ENCODE results near the gene TMEM43.

Gene TMEM43

GRCh38 chr3:14152963-14153355, 28.1 kb downstream of the TMEM43 start (continued):
- TF ChIP-seq ZNF600 (tag by site-specific recombination; IDR thresholded peaks at IDR 0.05) (no peak), ZFP69B (tag by site-specific recombination; IDR thresholded peaks at IDR 0.05) (no peak), ZNF155 (tag by site-specific recombination; IDR thresholded peaks at IDR 0.05) (no peak), PRDM1 (tag by site-specific recombination; IDR thresholded peaks at IDR 0.05) (no peak), YY2 (tag by site-specific recombination; IDR thresholded peaks at IDR 0.05) (no peak), ZNF10 (tag by site-specific recombination; IDR thresholded peaks at IDR 0.05) (no peak)

GRCh38 chr3:14153663-14154062, 28.8 kb downstream of the TMEM43 start:
- Histone ChIP-seq H3K4me3 (ENCODE audit: low read depth, low read length) (no peak overlapping the region), H3K9me3 (ENCODE audit: control insufficient read depth, insufficient read depth, low read depth, low read length) (no peaks in the 10 kb centered on the region), H3K36me3 (ENCODE audit: control insufficient read depth in 2 of 2, insufficient read depth in 1 of 2, low read length in 2 of 2) (peaks cover 9 to 85% of the 10 kb centered on the region in 2 experiments), H3K27ac (ENCODE audit: extremely low read depth, low read depth, low read length) (no peak overlapping the region), H3K4me1 (ENCODE audit: control insufficient read depth, insufficient read depth, low read length) (no peaks in the 10 kb centered on the region)
- POLR2A ChIA-PET: interaction anchor here (1.4 kb wide), 1 partner anchor 9 kb away, joined by 3 read pairs; no protein-coding TSS in a partner anchor
- CTCF ChIA-PET: interaction anchor here (1.2 kb wide), 1 partner anchor 8 kb away, joined by 5 read pairs; no protein-coding TSS in a partner anchor
- TF ChIP-seq, protein P1, sequence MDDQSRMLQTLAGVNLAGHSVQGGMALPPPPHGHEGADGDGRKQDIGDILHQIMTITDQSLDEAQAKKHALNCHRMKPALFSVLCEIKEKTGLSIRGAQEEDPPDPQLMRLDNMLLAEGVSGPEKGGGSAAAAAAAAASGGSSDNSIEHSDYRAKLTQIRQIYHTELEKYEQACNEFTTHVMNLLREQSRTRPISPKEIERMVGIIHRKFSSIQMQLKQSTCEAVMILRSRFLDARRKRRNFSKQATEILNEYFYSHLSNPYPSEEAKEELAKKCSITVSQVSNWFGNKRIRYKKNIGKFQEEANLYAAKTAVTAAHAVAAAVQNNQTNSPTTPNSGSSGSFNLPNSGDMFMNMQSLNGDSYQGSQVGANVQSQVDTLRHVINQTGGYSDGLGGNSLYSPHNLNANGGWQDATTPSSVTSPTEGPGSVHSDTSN (CRISPR knock-in tag; IDR thresholded peaks at IDR 0.05): no peak
- TF ChIP-seq, protein P2, sequence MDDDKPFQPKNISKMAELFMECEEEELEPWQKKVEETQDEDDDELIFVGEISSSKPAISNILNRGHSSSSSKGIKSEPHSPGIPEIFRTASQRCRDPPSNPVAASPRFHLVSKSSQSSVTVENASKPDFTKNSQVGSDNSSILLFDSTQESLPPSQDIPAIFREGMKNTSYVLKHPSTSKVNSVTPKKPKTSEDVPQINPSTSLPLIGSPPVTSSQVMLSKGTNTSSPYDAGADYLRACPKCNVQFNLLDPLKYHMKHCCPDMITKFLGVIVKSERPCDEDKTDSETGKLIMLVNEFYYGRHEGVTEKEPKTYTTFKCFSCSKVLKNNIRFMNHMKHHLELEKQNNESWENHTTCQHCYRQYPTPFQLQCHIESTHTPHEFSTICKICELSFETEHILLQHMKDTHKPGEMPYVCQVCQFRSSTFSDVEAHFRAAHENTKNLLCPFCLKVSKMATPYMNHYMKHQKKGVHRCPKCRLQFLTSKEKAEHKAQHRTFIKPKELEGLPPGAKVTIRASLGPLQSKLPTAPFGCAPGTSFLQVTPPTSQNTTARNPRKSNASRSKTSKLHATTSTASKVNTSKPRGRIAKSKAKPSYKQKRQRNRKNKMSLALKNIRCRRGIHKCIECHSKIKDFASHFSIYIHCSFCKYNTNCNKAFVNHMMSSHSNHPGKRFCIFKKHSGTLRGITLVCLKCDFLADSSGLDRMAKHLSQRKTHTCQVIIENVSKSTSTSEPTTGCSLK (tag by site-specific recombination; IDR thresholded peaks at IDR 0.05): no peak
- TF ChIP-seq ZNF548 (tag by site-specific recombination; IDR thresholded peaks at IDR 0.05) (no peak), YY2 (tag by site-specific recombination; IDR thresholded peaks at IDR 0.05) (no peak), BCL11B (tag by site-specific recombination; IDR thresholded peaks at IDR 0.05; ENCODE audit: low read depth) (no peak), ZNF404 (tag by site-specific recombination; IDR thresholded peaks at IDR 0.05) (no peak), ZNF701 (tag by site-specific recombination; IDR thresholded peaks at IDR 0.05) (no peak), ZNF211 (tag by site-specific recombination; IDR thresholded peaks at IDR 0.05; ENCODE audit: low read depth) (no peak), ZNF223 (tag by site-specific recombination; IDR thresholded peaks at IDR 0.05) (no peak), ZNF433 (tag by site-specific recombination; IDR thresholded peaks at IDR 0.05; ENCODE audit: low read depth) (no peak), ZFP37 (tag by site-specific recombination; IDR thresholded peaks at IDR 0.05) (no peak), ZNF133 (tag by site-specific recombination; IDR thresholded peaks at IDR 0.05) (no peak), ZNF423 (tag by site-specific recombination; IDR thresholded peaks at IDR 0.05) (no peak), ZNF558 (tag by site-specific recombination; IDR thresholded peaks at IDR 0.05) (no peak)
- TF ChIP-seq, protein P3, sequence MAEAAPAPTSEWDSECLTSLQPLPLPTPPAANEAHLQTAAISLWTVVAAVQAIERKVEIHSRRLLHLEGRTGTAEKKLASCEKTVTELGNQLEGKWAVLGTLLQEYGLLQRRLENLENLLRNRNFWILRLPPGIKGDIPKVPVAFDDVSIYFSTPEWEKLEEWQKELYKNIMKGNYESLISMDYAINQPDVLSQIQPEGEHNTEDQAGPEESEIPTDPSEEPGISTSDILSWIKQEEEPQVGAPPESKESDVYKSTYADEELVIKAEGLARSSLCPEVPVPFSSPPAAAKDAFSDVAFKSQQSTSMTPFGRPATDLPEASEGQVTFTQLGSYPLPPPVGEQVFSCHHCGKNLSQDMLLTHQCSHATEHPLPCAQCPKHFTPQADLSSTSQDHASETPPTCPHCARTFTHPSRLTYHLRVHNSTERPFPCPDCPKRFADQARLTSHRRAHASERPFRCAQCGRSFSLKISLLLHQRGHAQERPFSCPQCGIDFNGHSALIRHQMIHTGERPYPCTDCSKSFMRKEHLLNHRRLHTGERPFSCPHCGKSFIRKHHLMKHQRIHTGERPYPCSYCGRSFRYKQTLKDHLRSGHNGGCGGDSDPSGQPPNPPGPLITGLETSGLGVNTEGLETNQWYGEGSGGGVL (tag by site-specific recombination; IDR thresholded peaks at IDR 0.05): no peak
- TF ChIP-seq, protein P4, sequence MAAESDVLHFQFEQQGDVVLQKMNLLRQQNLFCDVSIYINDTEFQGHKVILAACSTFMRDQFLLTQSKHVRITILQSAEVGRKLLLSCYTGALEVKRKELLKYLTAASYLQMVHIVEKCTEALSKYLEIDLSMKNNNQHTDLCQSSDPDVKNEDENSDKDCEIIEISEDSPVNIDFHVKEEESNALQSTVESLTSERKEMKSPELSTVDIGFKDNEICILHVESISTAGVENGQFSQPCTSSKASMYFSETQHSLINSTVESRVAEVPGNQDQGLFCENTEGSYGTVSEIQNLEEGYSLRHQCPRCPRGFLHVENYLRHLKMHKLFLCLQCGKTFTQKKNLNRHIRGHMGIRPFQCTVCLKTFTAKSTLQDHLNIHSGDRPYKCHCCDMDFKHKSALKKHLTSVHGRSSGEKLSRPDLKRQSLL (tag by site-specific recombination; IDR thresholded peaks at IDR 0.05): no peak
